Tibial nerve (tissue), 4 donors: ENCODE results near the gene CYP11A1. TPM values are rescaled to one million over a fixed set of nuclear protein-coding genes. Genes with fewer than 3 reads are reported as not detected.

ENCODE experiments used
- DNase-seq, 2 donors: peaks; one replicate each; pipeline ENCODE4 v3.0.0-alpha.2; 2019; ENCODE audit warnings: low spot score in 2 of 2
- H3K27ac ChIP-seq, 4 donors: fragments of 200-600 bp; sonication (generic) in 3 of 4; one replicate each; pipeline ENCODE4 v1.5.1; 2017 to 2019; ENCODE audit warnings: mild to moderate bottlenecking in 1 of 4
- H3K27me3 ChIP-seq, 2 donors: fragments of 200-600 bp; sonication (generic) in 1 of 2; one replicate each; pipeline versions ENCODE4 v1.5.1 to v1.6.0; 2017 to 2019
- H3K36me3 ChIP-seq, 3 donors: fragments of 200-600 bp; sonication (generic); one replicate each; pipeline ENCODE4 v1.5.1; 2018 to 2019
- H3K4me1 ChIP-seq, 4 donors: fragments of 200-600 bp; sonication (generic) in 3 of 4; one replicate each; pipeline ENCODE4 v1.5.1; 2017 to 2019
- H3K4me3 ChIP-seq, 4 donors: fragments of 200-600 bp; sonication (generic) in 3 of 4; one replicate each; pipeline ENCODE4 v1.5.1; 2017 to 2019; ENCODE audit warnings: mild to moderate bottlenecking in 1 of 4, moderate library complexity in 1 of 4
- H3K9me3 ChIP-seq, 4 donors: fragments of 200-600 bp; sonication (generic) in 3 of 4; one replicate each; pipeline ENCODE4 v1.5.1; 2017 to 2019
- CTCF ChIP-seq, 5 experiments: fragments of 200-600 bp in 3 of 5; fragments of 450-650 bp in 2 of 5; sonication (generic) in 3 of 5; IDR thresholded peaks; one replicate each; pipeline ENCODE4 v1.5.1; 2016 to 2019; ENCODE audit warnings: antibody characterized with exemption in 5 of 5, mild to moderate bottlenecking in 3 of 5, moderate library complexity in 2 of 5
- EP300 ChIP-seq, 2 donors: sonication (generic); formaldehyde crosslinking; IDR thresholded peaks; one replicate each; pipeline ENCODE4 v1.6.1; 2017; ENCODE audit warnings: antibody characterized with exemption in 2 of 2, mild to moderate bottlenecking in 1 of 2
- POLR2A ChIP-seq, 2 donors: fragments of 450-650 bp; IDR thresholded peaks; one replicate each; pipeline ENCODE4 v1.6.1; 2017; ENCODE audit warnings: antibody characterized with exemption in 2 of 2, mild to moderate bottlenecking in 2 of 2, moderate library complexity in 2 of 2
- WGBS, 2 donors: methylation state at CpG; one replicate each; pipeline ENCODE4 v1.1.5; 2018; 5-methylcytosine and 5-hydroxymethylcytosine counted together
- total RNA-seq, 4 donors: library from RNA; depleted of rRNA; stranded (reverse); fragments of >200 nt; gene quantifications; one replicate each; pipeline ENCODE4 v1.1.0, GENCODE V29; 2016

Gene CYP11A1
- total RNA-seq, 4 donors from 2014 or later, result 2.4 to 5.7 (median 4.1) TPM

- Histone ChIP-seq H3K4me1 (peaks cover 0 to 22% (median 7%) of the 10 kb centered on the region in 4 donors), H3K4me3 (peak overlapping the region in 2 of 4 donors; percentile 61 to 77), H3K36me3 (no peaks in the 10 kb centered on the region), H3K27me3 (no peaks in the 10 kb centered on the region), H3K9me3 (no peaks in the 10 kb centered on the region), H3K27ac (no peak overlapping the region)
- TF ChIP-seq CTCF (IDR thresholded peaks at IDR 0.05), result no peak
- TF ChIP-seq EP300 (IDR thresholded peaks at IDR 0.05), result no peak
- no peak for TF ChIP-seq POLR2A (IDR thresholded peaks at IDR 0.05)
- no peak for DNase-seq
- WGBS, 2 donors, result 21 to 23% methylated on average over 11 of the region's 11 CpGs
Observed at GRCh38 chr15:74374648-74375302, 7.3 kb upstream of the CYP11A1 start.

- Histone ChIP-seq H3K27ac (peak overlapping the region in 2 of 4 donors; percentile 24 to 44), H3K4me1 (peaks cover 0 to 22% (median 7%) of the 10 kb centered on the region in 4 donors), H3K36me3 (no peaks in the 10 kb centered on the region), H3K9me3 (no peaks in the 10 kb centered on the region), H3K27me3 (no peaks in the 10 kb centered on the region), H3K4me3 (peak overlapping the region; percentile 39 to 77 (median 66))
- TF ChIP-seq POLR2A (IDR thresholded peaks at IDR 0.05), result no peak
- peak; percentile 78 to 93 (median 87) for TF ChIP-seq CTCF (IDR thresholded peaks at IDR 0.05)
- WGBS, 2 donors, result 1% methylated on average over 25 to 50 of the region's 62 CpGs
- peak; percentile 88 to 96 for DNase-seq
Observed at GRCh38 chr15:74373731-74374647, 6.5 kb upstream of the CYP11A1 start.

GRCh38 chr15:74373056-74373650, 5.7 kb upstream of the CYP11A1 start:
- H3K4me3 ChIP-seq, result no peak overlapping the region
- H3K9me3 ChIP-seq, result no peaks in the 10 kb centered on the region
- TF ChIP-seq EP300 (IDR thresholded peaks at IDR 0.05), result no peak
- TF ChIP-seq CTCF (IDR thresholded peaks at IDR 0.05), result no peak
- TF ChIP-seq POLR2A (IDR thresholded peaks at IDR 0.05), result no peak
- H3K36me3 ChIP-seq, result no peaks in the 10 kb centered on the region
- no peak for DNase-seq
- H3K4me1 ChIP-seq, result peaks cover 0 to 22% (median 7%) of the 10 kb centered on the region in 4 donors
- no peak overlapping the region for H3K27ac ChIP-seq
- H3K27me3 ChIP-seq, result no peaks in the 10 kb centered on the region
- WGBS, 2 donors, result 59 to 61% methylated on average over 13 of the region's 13 CpGs

GRCh38 chr15:74370471-74370870, 3.0 kb upstream of the CYP11A1 start:
- Histone ChIP-seq H3K36me3 (no peaks in the 10 kb centered on the region), H3K9me3 (no peaks in the 10 kb centered on the region), H3K27me3 (no peaks in the 10 kb centered on the region), H3K4me1 (peaks cover 0 to 38% (median 10%) of the 10 kb centered on the region in 4 donors), H3K4me3 (no peak overlapping the region), H3K27ac (no peak overlapping the region)
- TF ChIP-seq CTCF (IDR thresholded peaks at IDR 0.05), result no peak
- no peak for TF ChIP-seq EP300 (IDR thresholded peaks at IDR 0.05)
- no peak for TF ChIP-seq POLR2A (IDR thresholded peaks at IDR 0.05)
- DNase-seq, result no peak
- 84 to 87% methylated on average over 5 of the region's 5 CpGs for WGBS, 2 donors
